HG03064 (cell line): ENCODE data around the gene TMEM220.

Experiments used
- ATAC-seq: cut with Tn5 transposase; IDR thresholded peaks from one replicate; pipeline ENCODE4 v1.9.1; 2021; ENCODE audit warnings: low read depth; ENCODE audit not compliant: unreplicated experiment

Gene TMEM220

DNA sequence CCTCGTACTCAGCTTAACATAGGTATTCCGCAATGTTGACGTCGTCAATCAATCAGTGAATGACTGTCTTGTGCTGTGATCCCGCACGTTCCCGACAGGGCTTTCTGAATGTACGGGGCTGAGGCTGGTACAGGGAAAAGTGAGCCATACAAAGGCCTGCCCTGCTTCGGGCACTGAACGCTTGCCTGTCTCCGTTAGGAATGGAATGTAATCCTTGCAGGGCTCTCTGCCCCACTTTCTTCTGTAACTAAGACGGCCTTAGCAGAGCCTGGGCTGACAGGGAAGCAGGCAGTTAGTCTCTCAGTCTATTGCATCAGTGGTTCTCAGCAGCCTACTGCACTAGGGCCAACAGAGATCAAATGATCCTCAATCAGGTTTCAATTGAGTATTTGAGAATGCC, 56.5 kb downstream of the TMEM220 start:
- ATAC-seq: no peak

DNA sequence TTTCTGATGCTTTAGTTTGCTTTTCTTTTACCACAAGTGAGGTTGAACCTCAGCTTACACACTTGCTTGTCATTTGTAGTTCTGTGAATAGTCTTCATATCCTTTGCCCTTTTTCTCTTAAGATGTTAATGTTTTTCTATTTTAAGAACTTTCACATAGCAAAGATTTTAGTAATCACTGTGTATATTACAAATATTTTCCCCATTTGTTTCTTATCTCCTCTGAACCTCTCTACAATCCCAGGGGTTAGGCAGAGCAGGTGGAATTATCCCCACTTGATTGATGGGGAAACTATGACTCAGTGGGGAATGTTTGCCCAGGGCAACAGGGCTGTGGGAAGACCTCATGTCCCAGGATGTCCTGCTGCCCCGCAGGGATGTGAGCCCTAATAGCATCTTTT, 61.0 kb downstream of the TMEM220 start:
- ATAC-seq: no peak

DNA sequence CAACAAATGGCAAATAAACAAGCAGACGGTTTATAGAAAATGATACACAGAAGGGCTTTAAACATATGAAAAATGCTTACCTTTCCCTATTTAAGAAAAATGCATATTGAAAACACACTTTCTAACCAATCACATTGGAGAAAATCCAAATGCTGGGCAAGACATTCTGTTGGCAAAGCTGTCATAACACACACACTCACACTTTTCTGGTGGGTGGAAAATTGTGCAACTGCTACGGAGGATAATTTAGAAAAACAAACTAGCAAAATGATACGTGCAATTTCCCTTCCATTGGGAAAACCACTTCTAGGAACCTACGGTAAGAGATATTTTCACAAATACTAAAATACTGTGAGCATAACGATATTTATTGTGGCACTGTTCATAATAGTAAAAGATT, 62.9 kb downstream of the TMEM220 start:
- ATAC-seq: no peak

DNA sequence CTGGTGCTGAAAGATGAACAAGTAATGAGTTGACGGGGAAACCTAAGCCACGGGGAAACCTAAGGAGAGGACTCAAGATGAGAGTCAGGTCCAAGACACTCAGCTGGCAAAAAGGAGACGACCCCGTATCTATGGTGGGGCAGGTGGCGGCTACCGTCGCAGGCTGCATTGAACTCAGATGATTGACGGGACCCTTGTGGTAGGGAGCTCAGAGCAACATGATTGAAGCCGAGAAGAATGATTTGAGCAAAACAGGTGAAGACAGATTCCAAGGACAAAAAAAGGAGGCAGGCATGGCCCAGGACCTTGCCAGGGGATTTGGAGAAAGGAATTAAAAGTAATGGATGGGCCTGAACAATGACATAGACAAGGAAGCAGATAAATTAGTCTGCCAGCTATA, 65.3 kb downstream of the TMEM220 start:
- ATAC-seq: no peak
